Measurements from ENCODE around the gene SIX5.

Gene SIX5

GRCh38 chr19:45716359-45717130, 52.5 kb downstream of the SIX5 start:
- Histone ChIP-seq H3K4me1 (ENCODE audit: control insufficient read depth in 1 of 2, insufficient read depth in 2 of 2, low read length in 2 of 2) (peaks cover 19 to 21% of the 10 kb centered on the region in 2 donors), H3K27me3 (ENCODE audit: control insufficient read depth in 1 of 2, insufficient read depth in 2 of 2, low read length in 2 of 2) (no peaks in the 10 kb centered on the region), H3K9ac (ENCODE audit: low read depth in 1 of 2, low read length in 2 of 2) (peak overlapping the region; percentile 96 to 99), H3K4me3 (ENCODE audit: low read depth in 1 of 2, low read length in 2 of 2) (peak overlapping the region; percentile 79 to 90), H3K27ac (ENCODE audit: low read depth, low read length) (peak overlapping the region; percentile 70), H3K36me3 (ENCODE audit: control insufficient read depth in 1 of 2, insufficient read depth in 2 of 2, low read length in 2 of 2) (peaks cover 0 to 4% of the 10 kb centered on the region in 2 donors), H3K9me3 (ENCODE audit: control insufficient read depth in 1 of 2, low read length in 2 of 2) (no peaks in the 10 kb centered on the region)

DNA sequence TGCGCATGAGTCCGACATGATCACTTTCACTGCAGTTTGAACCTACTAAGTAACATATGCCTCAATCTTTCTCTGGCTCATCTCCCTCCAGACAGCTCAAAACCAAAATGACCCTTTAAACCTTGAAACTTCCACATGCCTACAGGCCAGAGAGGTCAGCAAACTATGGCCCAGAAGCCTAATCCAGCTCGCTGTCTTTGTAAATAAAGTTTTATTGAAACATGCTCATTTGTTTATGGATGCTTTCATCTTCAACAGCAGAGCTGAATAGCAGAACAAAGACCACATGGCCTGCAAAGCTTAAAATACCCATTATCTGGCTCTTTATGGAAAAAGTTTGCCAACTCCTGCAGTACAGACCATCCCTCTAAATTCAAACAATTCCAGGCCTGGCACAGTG, 53.9 kb downstream of the SIX5 start:
- H3K27me3 ChIP-seq (ENCODE audit: control insufficient read depth in 1 of 2, insufficient read depth in 2 of 2, low read length in 2 of 2): no peaks in the 10 kb centered on the region
- no peak overlapping the region for H3K9ac ChIP-seq (ENCODE audit: low read depth in 1 of 2, low read length in 2 of 2)
- H3K27ac ChIP-seq (ENCODE audit: low read depth, low read length): no peak overlapping the region
- H3K4me3 ChIP-seq (ENCODE audit: low read depth in 1 of 2, low read length in 2 of 2): no peak overlapping the region
- peaks cover 0 to 4% of the 10 kb centered on the region in 2 donors for H3K36me3 ChIP-seq (ENCODE audit: control insufficient read depth in 1 of 2, insufficient read depth in 2 of 2, low read length in 2 of 2)
- H3K4me1 ChIP-seq (ENCODE audit: control insufficient read depth in 1 of 2, insufficient read depth in 2 of 2, low read length in 2 of 2): peaks cover 18 to 19% of the 10 kb centered on the region in 2 donors
- H3K9me3 ChIP-seq (ENCODE audit: control insufficient read depth in 1 of 2, low read length in 2 of 2): no peaks in the 10 kb centered on the region
